Left hindlimb (tissue), 1 donor: Measurements from ENCODE around the gene TNS4.
A peak's percentile ranks its signal among the peaks of the same experiment; 100 is the strongest.

ENCODE experiments used
- DNase-seq: peaks from one replicate; pipeline ENCODE4 v3.0.0-alpha.2; 2018

Gene TNS4

GRCh38 chr17:40515011-40515410, 13.6 kb upstream of the TNS4 start:
- DNase-seq: no peak

GRCh38 chr17:40514013-40514875, 12.8 kb upstream of the TNS4 start:
- DNase-seq: no peak

- DNase-seq: no peak
Measured at GRCh38 chr17:40511667-40512220, 10.3 kb upstream of the TNS4 start.

- DNase-seq: no peak
Measured at GRCh38 chr17:40511136-40511535, 9.7 kb upstream of the TNS4 start.

- DNase-seq: no peak
Measured at GRCh38 chr17:40510328-40510648, 8.9 kb upstream of the TNS4 start.

- DNase-seq: no peak
Measured at GRCh38 chr17:40509626-40510327, 8.4 kb upstream of the TNS4 start.

GRCh38 chr17:40506786-40507185, 5.4 kb upstream of the TNS4 start:
- DNase-seq: no peak

- no peak for DNase-seq
Measured at GRCh38 chr17:40503154-40503553, 1.7 kb upstream of the TNS4 start.

GRCh38 chr17:40502716-40503115, 1.3 kb upstream of the TNS4 start:
- no peak for DNase-seq

- DNase-seq: no peak
Measured at GRCh38 chr17:40500709-40501108, 714 bp downstream of the TNS4 start.

GRCh38 chr17:40500190-40500589, 1.2 kb downstream of the TNS4 start:
- DNase-seq: no peak

GRCh38 chr17:40499551-40500189, 1.8 kb downstream of the TNS4 start:
- peak; percentile 79 for DNase-seq

GRCh38 chr17:40498281-40499084, 2.9 kb downstream of the TNS4 start:
- no peak for DNase-seq

- DNase-seq: no peak
Measured at GRCh38 chr17:40497695-40498094, 3.7 kb downstream of the TNS4 start.

- no peak for DNase-seq
Measured at GRCh38 chr17:40496634-40497420, 4.6 kb downstream of the TNS4 start.

- DNase-seq: no peak
Measured at GRCh38 chr17:40496170-40496569, 5.3 kb downstream of the TNS4 start.

GRCh38 chr17:40495140-40495539, 6.3 kb downstream of the TNS4 start:
- no peak for DNase-seq

- DNase-seq: no peak
Measured at GRCh38 chr17:40493697-40494096, 7.7 kb downstream of the TNS4 start.

- no peak for DNase-seq
Measured at GRCh38 chr17:40491486-40491885, 9.9 kb downstream of the TNS4 start.

- DNase-seq: no peak
Measured at GRCh38 chr17:40490982-40491381, 10.4 kb downstream of the TNS4 start.

GRCh38 chr17:40490289-40490853, 11.1 kb downstream of the TNS4 start:
- no peak for DNase-seq
